Fibroblast of pulmonary artery (primary cell): Measurements from ENCODE around the gene DNAJA3.

Experiments used
- DNase-seq: peaks from one replicate; pipeline ENCODE4 v3.0.0-alpha.2; 2010; ENCODE audit warnings: low read depth
- H3K4me3 ChIP-seq: replicated peaks from 2 replicates; pipeline ENCODE4 v1.5.1; 2011; ENCODE audit warnings: low read depth, mild to moderate bottlenecking, control low read depth, low read length, moderate library complexity
- TF ChIP-seq, protein P1 (sequence below): IDR thresholded peaks from 2 replicates; pipeline ENCODE4 v1.5.1; 2011; ENCODE audit warnings: mild to moderate bottlenecking, control low read depth, low read length, inconsistent platforms; ENCODE audit errors: missing control alignments

Gene DNAJA3

DNA sequence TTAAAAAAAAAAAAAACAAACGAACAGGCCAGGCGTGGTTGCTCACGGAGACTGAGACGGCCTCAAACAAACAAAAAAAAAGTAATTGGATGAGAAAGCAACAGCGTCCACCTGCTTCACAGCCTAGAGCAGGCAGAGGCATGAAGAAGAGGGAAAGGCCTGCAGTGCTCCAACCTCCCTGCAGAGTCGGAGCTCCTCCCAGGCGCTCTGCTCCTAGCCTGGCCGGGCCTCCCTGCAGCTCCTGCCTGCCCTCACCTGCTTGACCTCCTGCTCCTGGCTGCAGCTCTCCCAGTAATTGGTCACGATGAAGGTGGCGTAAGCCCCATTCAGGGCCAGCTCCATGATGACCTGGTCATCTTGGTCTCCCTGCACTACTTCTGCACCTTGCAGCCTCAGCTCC is 43.3 kb downstream of the DNAJA3 start:
- TF ChIP-seq, protein P1, sequence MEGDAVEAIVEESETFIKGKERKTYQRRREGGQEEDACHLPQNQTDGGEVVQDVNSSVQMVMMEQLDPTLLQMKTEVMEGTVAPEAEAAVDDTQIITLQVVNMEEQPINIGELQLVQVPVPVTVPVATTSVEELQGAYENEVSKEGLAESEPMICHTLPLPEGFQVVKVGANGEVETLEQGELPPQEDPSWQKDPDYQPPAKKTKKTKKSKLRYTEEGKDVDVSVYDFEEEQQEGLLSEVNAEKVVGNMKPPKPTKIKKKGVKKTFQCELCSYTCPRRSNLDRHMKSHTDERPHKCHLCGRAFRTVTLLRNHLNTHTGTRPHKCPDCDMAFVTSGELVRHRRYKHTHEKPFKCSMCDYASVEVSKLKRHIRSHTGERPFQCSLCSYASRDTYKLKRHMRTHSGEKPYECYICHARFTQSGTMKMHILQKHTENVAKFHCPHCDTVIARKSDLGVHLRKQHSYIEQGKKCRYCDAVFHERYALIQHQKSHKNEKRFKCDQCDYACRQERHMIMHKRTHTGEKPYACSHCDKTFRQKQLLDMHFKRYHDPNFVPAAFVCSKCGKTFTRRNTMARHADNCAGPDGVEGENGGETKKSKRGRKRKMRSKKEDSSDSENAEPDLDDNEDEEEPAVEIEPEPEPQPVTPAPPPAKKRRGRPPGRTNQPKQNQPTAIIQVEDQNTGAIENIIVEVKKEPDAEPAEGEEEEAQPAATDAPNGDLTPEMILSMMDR, result no peak
- DNase-seq, result no peak
- no peak overlapping the region for H3K4me3 ChIP-seq

- no peak for DNase-seq
- TF ChIP-seq, protein P1, result no peak
- no peak overlapping the region for H3K4me3 ChIP-seq
Observed at GRCh38 chr16:4471869-4472268, 46.2 kb downstream of the DNAJA3 start.

DNA sequence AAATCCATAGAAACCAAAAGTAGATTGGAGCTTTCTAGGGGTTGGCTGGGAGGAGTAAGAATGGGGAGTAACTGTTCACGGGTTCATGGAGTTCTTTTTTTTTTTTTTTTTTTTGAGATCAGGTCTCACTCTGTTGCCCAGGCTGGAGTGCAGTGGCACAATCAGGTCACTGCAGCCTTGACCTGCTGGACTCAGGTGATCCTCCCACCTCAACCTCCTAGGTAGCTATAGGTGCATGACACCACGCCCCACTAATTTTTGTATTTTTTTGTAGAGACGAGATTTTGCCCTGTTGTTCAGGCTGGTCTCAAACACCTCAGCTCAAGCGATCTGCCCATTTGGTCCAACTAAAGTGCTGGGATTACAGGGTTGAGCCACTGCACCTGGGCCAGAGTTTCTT is 47.2 kb downstream of the DNAJA3 start:
- no peak overlapping the region for H3K4me3 ChIP-seq
- DNase-seq, result no peak
- TF ChIP-seq, protein P1, result no peak

GRCh38 chr16:4474192-4474961 is 48.7 kb downstream of the DNAJA3 start, which contains the start of gene NMRAL1:
TSS of gene NMRAL1 (minus strand) at chr16:4474625. CDS start at chr16:4474132, 493 bp downstream.
- TF ChIP-seq, protein P1, result no peak
- H3K4me3 ChIP-seq, result peak within 1 kb of the TSS; percentile 73
- peak; percentile 92 for DNase-seq

GRCh38 chr16:4475880-4476788 is 50.5 kb downstream of the DNAJA3 start, which contains the start of gene HMOX2:
TSS of gene HMOX2 (plus strand) at chr16:4476398. CDS start at chr16:4505525, 29,127 bp downstream.
- H3K4me3 ChIP-seq, result peak within 1 kb of the TSS; percentile 84
- peak; percentile 91 for DNase-seq
- TF ChIP-seq, protein P1, result peak; percentile 13

DNA sequence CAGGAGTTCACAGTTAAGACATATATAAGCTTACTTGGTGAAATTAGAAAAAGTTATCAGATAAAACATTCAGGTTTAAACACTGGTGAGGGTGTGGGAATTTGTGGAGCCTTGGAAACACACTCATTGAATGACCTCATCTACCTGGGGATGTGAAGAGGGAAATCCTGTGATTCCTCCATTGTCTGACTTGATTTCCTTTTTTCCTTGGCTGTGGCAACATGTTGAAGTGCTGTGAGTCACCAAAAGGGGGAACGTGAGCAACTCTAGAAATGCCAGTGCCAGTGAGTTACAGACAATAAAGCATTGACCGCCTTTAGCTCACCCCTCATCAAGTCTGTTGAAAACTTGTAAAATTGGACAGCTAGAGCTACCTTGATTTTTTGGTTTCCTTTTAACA is 52.3 kb downstream of the DNAJA3 start:
- H3K4me3 ChIP-seq, result no peak overlapping the region
- DNase-seq, result peak; percentile 66
- TF ChIP-seq, protein P1, result peak; percentile 44
